GM19328 (cell line): ENCODE measurements around the gene RAB11FIP4.

Source experiments
- ATAC-seq: cut with Tn5 transposase; IDR thresholded peaks from one replicate; pipeline ENCODE4 v1.9.1; 2021; ENCODE audit warnings: mild to moderate bottlenecking, moderate library complexity; ENCODE audit not compliant: unreplicated experiment

Gene RAB11FIP4

DNA sequence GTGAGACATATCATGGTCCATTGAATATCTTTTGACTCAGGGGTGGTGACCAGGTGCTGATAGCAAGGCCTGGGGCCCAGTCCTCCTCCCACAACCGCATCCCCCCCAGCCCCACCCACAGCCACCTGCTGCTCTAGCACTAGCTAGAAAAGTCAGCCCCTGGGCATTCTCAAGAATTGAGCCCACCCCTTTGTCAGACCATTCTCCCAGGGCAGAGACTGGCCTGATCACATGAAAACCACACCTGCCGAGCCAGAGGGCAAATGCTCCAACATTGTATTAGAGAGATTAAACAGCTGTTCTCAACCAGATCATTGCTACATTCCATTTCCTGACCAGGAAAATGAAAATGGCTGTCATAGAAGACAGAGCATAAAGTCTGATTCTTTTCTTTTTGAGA lies 62.4 kb downstream of the RAB11FIP4 start:
- ATAC-seq, result no peak

DNA sequence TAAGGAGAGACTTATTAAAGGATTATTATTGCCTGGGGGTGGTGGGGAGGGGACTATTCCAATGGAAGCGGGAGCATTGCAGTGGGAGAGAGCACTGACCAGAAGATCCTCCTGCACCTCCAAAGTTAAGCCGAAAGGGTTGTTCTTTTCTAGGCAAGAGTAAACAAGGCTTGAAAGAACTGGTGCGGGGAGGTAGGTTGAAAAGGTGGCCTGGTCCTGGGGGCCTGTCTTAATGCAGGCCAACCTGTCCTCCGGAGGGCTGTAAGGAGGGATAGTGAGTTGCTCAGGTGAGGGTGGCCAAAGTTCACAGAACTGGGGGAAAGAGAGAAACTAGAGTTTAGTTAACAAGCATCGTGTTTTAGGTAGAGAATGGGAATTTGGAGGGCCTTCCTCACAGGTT lies 65.3 kb downstream of the RAB11FIP4 start:
- ATAC-seq, result no peak

DNA sequence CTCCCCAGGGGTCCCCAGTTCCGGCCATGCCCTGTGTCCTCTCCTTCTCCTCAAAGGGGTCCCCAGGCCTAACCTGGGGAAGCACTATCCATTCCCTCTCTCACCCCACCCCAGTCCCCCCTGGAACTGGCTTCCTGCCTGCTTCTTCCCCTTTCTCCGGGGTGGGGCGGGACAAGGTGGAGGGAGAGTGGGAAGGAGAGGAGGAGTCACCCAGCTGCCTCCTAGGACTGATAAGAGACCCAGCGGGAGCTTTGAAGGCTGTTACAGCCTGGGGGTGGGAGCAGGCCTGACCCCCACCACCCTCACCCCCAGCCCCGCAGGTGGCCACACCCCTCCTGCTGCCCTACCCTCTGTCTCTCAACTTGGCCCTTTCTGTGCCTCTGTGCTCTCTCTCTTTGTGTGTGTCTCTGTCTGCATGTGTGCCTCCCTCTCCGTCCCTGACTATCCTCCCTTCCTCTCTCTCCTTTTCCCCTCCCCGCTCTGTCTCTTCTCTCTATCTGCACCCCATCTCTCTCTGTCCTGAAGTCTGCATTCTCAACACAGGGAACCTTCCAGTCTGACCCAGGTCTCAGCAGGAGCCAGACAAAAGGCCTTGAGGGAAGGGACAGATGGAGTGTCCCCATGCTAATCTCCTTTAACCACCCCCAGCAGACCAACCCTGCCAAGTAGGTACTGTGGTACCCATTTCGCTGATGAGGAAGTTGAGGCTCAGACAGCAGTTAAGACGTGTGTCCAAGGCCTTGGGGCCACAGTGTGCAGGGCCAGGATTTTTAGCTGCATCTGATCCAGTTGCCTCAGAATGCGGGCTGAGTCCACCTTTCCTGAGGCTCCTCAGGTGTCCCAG lies 66.1 kb downstream of the RAB11FIP4 start:
- ATAC-seq, result no peak

DNA sequence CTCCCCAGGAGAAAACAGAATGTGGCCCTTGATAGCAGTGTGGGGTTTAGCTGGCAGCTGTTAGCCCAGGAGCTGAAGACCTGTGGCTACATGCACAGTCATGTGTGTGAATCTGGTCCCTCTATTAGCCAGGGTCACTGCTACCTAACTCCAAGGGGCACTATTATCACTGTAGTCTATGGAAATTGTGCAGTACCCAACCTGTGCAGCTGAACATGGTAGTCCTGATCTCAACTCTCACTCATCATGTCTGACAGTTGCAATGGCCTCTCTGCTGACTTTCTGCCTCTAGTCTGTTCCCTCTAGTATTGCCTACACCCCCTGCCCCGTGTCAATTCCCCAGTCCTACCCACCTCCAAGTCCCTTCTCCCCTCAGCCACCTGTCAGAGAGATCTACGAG lies 67.4 kb downstream of the RAB11FIP4 start:
- ATAC-seq, result no peak

DNA sequence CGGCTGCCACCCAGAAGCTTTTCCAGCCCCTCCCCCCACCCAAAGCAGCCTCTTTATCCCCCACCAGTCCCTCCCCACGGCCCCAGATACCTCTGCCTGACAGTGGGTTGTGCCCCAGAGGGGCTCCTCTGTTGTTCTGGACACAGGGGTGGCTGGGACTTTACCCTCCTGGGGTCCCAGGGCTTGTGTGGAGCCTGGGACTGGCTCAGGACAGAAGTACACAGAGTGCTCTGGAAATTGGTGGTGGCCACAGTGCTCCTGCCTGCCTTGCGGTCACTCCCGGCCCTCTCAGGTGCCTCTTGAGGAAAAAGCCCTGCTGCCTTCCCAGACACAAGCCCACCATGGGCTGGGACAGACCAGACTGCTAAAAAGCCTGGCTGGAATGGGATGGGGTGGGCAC lies 68.2 kb downstream of the RAB11FIP4 start:
- ATAC-seq, result no peak

DNA sequence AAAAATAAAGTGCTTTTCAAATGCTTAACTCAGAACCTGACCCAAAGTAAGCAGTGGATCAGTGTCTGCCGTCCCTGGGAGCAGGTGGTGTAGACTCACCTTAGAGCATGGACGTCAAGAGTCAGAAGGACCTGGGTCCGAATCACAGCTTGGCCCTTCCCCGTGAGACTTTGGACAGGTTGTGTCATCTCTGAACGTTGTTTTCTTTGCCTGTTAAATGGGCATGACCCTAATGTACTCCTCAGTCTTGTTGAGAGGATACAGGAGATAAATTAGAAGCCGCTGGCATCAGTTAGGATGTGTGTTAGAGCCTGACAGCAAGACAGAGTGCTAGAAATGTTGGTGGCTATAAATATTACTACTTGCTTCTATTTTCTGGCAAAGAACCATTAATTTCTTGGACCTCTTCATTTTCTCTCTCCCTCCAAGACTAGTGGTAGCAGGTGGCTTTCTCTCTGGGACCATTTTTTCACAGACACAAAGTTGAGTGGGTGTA lies 68.8 kb downstream of the RAB11FIP4 start:
- ATAC-seq, result no peak

DNA sequence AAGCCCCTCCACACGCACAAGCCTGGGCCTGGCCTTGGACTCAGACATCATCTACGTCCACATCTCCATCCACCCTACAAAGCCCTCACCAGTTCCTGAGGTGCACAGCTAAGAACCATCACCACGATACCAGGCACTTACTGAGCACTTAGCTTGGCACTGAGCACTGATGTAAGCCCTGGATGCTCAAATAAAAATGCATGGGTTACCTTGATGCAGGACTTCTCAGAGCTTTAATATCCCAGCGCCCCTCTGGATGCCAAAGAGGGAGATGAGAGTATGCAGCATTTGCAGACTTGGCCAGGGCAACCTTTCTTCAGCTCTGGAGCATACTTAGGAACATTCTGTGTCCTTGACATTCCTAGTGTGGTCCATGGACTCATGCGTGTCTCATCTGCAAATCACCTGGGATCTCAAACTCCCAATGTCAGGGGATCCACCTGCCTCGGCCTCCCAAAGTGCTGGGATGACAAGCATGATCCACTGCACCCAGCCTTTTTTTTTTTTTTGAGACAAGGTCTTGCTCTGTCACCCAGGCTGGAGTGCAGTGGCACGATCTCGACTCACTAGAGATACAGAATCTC lies 69.8 kb downstream of the RAB11FIP4 start:
- no peak for ATAC-seq

DNA sequence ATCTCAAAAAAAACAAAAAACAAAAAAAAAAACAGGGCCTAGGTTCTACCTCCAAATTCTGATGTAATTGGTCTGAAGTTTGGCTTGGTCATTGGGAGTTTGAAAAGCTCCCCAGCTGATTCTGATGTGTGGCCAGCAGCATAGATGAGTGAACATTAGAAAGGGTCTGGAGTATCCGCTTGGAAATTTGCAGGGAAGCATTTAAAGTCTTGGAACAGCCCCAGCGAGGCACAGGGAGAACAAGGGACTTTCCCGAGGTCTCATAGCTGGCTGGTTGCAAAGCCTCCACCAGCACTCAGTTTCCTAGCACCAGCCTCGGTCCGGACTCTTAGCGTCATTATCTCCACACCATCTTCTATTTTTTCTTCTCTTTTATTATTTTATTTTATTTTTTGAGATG lies 70.8 kb downstream of the RAB11FIP4 start:
- no peak for ATAC-seq

DNA sequence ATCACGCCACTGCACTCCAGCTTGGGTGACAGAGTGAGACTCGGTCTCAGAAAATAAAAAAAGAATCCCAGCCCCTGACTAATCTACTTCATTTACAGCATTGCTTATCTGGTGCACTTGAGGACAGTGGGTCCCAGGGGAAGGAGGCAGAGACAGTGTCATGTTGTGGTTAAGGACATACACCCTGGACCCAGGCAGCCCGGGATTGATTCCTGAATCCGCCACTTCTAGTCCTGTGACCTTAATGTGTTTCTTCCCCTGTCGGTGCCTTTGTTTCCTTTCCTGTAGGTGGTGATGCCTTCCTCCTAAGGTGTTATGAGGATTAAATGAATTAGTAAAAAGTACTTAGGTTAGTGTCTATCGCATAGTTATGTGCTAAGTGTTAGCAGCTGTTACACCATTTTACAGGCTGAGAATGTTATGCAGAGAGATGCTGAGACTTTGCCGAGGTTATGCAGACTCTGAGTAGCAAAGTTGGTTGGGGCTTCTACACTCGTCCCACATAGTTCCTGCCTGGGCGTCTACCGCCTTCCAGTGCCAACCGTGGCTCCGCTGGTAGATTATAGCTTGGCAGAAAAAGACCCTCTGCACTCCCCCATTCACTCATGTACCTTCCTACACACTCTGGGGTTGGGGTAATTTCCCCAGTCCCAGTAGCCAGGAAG lies 74.8 kb downstream of the RAB11FIP4 start:
- no peak for ATAC-seq

DNA sequence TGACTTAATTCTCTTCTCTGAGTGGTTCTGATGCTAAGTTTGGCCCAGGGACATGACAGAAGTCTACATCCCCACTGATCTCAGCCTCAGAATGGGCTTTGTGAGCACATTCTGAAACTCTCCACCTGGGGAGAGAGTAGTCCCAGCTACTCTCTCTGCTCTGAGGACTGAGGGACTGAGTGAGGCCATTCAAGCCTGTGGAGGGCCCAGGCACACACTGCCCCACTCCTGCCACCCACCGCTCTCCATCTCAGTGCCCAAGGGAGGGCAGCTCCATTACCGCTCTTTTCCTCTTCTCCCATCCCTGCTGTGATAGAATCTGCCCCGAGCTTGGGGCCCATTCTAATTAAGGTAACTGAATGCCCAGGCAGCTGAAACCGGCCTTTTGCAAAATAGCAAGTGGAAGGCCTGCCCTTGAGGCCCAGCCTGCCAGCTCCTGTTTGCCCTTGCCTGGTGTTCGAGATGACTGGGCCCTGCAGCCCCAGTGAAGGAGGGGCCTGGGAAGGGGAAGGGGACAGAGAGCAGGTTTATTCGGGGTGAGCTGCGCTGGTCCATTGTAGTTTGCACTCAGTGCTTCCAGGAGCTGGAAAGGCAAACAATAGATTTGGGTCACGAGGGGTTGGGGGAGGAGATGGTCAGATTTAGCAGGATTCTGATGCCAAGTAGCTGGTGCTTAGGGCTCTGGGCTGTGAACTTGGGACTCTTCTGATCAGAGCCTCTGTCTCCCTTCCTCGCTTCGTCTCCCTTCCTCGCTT lies 76.2 kb downstream of the RAB11FIP4 start:
- no peak for ATAC-seq

DNA sequence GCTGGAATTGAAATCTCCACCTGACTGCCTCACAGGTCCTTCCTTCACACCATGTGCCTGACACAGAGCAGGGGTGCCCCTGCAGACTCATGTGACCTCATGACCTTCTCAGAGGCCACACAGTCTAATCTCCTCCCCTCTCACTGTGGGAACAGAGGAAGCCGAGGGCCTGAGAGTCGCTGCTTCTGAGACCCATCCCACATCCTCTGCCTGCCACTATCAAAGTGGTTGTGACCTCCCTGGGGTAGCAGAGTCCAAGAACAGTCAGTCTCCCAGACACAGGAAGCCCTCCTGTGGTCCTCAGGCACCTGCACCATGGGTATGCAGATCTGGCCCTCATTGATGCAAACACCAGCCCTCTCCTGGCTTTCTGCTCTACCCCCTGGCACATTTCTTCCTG lies 78.5 kb downstream of the RAB11FIP4 start:
- ATAC-seq, result no peak

DNA sequence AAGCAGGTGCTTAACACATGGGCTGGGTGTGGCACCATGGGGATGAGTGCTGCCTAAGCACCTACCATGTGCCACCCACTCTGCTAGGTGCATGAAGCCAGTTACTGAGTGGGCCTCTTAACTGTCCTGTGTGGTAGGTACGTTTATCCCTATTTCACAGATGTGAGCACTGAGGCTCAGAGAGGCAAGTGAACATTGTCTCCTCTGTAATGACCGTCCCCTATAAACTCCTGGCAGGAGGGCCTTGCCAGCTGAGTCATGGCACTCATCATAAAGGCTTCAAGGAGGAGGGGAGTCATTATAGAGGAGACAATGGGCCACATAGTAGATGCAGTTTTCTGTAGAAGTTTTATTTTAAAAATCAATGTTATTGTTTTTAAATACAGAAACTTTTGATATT lies 79.1 kb downstream of the RAB11FIP4 start:
- ATAC-seq, result no peak

DNA sequence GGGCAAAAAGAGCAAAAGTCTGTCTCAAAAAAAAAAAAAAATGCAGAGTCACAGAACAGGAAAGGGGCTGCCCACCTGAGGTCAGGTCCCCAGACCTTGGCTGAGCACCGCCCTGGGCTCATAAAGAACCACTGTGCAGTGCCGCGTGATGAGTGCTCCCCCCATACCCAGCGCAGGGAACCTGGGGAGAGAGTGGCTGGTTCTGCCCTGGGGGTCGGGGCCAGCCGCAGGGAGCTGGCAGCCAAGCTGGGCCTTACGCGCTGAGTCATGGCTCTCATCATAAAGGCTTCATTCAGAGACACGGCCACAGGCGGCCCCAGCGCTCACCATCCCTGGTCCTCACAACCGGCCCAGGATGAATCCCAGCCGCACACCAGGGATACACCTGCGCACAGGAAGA lies 80.7 kb downstream of the RAB11FIP4 start:
- ATAC-seq, result no peak

DNA sequence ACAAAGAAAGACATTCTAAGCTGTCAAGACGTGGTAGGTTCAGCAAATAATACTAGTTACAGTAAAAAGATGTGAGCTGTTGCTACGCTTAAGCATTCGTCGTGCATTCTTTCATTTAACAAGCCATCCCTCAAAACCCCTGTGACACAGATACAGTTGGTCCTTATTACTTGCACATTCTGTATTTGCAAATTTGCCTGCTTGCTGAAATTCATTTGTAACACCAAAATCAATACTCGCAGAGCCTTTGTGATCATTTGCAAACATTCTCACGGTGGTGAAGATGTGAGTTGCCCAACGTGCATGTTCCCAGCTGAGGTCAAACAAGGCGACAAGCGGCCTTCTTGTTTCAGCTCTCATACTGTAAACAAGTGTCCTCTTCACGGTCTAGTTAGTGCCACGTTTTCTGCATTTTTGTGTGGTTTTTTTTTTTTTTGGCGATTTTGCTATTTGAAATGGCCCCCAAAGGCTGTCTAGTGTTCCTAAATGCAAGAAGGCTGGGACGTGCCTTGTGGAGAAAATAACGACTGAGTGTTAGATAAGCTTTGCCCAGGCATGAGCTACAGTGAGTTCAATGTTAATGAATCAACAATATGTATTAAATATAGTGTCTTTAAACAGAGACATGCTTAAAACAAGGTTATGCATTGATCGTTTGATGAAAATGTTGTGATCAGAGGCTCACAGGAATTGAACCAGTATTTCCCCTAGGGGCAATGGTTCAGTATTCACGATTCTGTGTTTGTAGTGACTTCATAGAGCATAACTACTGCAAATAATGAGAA lies 84.1 kb downstream of the RAB11FIP4 start:
- no peak for ATAC-seq

DNA sequence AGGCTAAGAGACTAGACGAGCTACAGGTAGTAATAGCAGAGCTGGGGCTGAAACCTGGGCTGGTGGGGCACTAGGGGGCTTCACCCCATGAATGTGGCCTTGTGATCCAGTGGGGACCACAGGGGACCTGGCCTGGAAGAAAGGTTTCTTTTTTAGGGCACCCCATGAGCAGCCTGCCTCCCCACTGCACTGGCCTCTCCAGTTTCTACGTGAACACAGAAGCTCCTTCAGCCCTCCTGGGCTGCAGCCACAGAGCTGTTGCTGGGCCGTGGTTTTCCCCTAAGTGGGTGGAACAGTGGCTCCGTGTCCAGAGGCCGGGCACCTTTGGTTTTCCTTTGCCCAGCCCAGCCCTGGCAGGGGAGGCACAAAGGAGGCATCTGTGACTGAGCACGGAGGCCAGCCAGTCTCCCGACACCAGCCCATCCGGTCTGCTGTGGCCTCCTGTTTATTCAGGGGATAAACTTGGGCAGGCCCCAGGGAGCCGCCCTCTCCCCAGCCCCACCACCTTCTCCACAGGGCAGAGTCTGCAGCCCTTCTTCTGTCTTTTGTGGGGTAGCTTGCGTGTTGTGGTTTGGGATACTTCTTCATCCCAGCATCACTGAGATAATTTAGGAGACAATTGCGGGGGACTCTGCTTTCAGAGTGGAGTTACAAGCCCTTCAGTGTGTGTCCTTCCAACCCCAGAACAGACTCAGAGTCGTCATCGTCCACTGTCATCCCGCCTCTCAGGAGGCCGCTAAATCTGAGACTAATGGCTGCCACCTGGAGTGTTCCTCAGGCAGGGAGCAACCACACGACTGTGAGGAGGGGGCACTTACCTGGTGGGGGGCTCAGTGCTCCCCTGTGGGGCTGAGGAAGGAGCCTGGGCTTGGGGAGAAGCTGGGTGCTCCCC lies 85.3 kb downstream of the RAB11FIP4 start:
- ATAC-seq, result no peak

DNA sequence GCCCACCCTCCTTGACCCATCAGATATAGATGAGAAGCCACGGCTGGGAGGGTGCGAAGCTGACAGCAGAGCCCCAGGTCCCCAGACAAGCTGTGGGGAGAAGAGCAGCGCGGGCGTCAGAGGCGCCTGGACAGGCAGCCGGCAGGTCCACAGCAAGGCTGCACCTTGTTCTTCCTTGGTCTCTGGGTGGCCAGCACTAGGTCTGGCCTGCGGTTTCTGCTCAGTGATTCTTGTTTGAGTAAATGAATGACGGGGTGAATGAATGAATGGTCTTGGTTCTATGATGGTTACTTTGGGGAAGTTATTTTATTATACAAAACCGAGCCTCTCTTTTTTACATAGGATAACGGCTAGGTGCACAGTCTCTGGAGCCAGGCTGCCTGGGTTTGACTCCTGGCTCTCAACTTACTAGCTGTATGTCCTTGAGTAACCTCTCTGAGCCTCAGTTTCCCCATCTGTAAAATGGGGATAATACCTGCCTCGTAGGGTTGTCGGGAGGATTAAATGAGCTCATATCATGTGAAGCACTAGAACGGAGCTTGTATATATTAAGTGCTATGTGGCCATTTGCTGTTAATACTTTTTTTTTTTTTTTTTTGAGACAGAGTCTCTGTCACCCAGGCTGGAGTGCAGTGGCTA lies 86.1 kb downstream of the RAB11FIP4 start:
- ATAC-seq, result no peak

DNA sequence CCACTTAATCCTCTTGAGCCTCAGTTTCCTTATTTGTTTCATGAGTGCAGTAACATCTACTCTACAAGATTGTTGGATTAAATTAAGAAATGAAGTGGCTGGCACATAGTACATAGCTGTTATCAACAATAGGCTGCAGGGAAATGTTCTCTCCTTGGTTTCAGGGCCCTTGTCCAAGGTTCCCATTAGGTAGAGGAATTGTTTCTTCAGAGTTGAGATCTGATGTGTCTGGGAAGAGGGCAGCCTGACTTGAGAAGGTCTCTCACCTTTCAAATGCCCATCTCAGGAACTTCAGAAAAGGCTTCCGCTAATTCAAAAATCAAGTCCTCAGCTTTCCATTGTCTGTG lies 87.6 kb downstream of the RAB11FIP4 start:
- ATAC-seq, result no peak

DNA sequence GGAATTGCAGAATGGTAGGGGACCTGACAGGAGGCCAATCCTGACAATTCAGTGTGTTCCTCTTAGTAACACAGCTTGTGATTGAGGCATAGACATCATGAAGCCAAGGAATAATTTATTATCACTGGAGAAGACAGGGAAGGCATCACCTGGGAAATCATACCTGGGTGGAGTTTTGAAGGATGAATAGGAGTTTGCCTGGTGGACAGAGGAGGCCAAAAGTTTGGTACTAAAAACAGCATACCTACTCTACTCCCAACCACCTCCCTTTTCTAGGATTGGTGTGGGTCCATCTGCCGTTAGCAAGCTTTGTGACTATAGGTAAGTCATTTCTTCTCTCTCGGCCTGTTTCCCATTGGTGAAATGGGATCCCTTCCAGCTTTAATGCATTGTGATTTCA lies 88.0 kb downstream of the RAB11FIP4 start:
- no peak for ATAC-seq

DNA sequence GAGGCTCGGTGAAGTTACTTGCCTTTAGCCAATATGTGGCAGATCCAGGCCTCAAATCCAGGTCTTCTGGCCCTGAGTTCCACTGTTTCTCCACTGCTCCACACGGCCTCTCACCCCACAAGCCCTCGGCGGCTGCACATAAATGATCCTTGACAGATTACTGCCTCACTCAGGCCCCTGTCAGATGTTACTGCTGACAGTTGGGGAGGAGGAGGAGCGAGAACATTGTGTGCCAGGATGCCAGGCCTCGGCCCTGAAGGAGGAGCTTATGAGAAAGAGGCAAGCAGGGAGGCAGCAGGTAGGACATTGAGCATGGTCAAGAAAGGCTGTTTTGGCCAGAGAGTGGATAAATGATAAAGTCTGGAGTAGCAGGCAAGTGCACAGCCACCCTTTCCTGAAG lies 88.6 kb downstream of the RAB11FIP4 start:
- no peak for ATAC-seq
